NCI-H1436 (cell line): ENCODE measurements around the gene COG7.

Experiments used
- DNase-seq: peaks from one replicate; lab custom pipeline; 2025; lab: John Stamatoyannopoulos, UW

COG7 gene

DNA sequence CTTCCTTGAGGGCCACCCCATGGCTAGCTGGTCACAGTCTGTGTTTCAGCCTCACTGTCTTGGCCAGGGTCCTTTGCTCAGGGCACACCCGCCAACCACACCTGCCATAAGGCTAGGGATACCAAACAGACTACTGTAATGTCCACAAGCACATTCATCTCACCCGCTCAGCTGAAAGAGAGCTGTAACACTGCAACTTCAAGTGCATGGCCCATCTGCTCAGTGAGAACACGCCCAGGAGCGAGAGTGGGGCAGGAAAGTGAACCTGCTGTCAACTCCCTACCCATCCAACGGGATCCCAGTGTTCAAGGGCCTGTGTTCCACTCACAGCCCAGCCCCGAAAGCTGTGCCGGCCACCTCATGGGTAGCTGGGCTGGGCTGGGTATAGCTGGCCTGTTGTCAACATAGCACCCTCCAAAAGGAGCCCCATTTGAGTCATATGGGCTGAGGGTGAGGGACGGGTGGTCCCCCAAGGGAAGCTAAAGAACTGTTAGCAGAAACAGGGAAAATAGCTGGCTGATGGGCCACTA lies 95.2 kb downstream of the COG7 start:
- no peak for DNase-seq

DNA sequence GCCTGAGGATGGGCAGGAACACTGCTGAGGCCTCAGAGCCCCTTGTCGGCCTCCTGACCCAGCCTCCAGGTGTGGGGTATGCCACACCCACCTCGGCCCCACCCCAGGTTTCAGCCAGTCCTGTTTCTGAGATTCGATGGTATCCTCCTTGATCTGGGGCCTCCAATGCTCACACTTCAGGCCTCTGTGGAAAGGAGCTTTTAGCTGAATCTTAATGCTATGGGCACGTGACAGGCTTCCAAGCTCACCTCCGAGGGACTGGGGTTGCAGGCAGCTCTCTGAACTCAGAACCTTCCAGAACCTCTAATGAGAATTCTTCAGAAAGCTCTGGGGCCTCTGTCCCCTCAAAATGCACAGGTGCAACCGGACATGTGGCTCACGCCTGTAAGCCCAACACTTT lies 96.0 kb downstream of the COG7 start:
- no peak for DNase-seq

DNA sequence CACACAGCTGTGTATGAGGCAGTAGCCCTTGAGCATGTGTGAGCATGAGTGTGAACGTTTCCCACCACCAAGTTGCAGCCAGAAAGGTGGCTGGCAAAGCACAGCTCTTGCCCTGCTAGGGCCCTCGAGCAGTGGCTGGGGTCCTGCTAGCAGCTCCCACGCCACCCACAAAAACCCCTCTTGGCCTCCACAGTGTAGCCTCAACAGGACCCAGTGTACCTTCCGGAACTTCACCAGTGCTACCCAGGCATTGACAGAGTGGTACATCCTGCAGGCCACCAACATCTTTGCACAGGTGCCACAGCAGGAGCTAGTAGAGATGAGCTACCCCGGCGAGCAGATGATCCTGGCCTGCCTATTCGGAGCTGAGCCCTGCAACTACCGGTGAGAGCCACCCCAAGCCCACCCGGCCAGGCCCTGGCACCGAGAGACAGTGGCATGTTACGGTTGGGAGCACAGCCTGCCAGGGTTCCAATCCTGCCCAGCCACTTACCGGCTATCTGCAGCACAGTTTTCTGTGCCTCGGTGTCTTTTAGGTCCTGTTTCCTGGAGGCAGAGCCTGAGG lies 97.8 kb downstream of the COG7 start:
- DNase-seq, result no peak

DNA sequence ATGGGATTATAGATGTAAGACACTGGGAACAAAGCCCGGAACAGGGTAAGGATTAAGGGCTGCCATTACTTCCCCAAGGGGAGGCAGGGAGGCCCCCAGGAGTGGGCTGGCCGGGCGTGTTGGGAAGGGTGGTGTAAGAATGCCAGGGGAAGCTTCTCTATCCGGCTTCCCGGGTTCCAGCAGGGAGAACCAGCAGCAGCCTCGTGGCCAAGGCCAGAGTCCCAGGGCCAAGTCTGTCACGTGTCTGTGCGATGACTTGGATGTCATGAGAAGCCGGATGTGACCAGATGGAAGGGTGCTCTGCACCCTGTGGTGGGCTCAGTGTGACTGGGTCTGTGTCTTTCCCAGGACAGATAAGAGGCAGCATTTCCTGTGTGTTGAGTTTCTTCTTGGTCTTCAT lies 98.7 kb downstream of the COG7 start:
- no peak for DNase-seq

DNA sequence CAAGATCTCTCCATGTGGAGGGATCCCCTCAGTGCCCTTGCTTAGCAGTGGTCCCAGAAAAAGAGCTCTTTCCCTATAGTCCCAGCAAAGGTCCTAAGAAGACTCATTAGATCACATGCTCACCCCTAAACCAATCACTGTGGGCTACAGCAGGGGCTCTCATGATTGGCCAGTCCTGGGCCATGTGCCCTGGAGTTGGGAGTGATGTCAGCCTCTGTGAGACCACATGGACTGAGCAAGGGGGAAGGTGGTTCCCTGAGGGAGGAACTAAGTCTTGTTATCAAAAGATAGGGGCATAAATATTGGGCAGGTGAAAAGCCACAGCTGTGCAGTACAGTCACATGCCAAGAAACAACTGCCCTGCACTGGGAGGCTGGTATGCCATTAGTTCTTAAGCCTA lies 99.5 kb downstream of the COG7 start:
- no peak for DNase-seq

DNA sequence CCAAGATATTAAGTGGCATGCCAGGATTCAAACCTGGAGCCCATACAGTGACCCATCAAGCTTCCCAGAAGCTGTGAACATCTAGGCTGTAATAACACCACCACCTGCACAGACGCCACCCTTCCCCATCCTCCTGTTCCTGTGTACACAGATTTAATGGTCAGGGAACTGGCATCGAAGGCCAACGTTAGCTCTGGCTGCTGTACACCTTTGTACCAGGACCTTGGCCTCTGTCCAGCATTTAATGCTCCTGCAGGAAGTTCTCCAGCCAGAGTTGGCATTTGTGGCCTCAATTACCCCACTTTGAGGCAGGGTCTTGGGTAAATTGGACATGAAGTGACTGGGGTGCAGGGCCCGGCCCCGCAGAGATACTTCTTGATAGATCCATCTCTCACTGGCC lies 101.6 kb downstream of the COG7 start:
- DNase-seq, result no peak

DNA sequence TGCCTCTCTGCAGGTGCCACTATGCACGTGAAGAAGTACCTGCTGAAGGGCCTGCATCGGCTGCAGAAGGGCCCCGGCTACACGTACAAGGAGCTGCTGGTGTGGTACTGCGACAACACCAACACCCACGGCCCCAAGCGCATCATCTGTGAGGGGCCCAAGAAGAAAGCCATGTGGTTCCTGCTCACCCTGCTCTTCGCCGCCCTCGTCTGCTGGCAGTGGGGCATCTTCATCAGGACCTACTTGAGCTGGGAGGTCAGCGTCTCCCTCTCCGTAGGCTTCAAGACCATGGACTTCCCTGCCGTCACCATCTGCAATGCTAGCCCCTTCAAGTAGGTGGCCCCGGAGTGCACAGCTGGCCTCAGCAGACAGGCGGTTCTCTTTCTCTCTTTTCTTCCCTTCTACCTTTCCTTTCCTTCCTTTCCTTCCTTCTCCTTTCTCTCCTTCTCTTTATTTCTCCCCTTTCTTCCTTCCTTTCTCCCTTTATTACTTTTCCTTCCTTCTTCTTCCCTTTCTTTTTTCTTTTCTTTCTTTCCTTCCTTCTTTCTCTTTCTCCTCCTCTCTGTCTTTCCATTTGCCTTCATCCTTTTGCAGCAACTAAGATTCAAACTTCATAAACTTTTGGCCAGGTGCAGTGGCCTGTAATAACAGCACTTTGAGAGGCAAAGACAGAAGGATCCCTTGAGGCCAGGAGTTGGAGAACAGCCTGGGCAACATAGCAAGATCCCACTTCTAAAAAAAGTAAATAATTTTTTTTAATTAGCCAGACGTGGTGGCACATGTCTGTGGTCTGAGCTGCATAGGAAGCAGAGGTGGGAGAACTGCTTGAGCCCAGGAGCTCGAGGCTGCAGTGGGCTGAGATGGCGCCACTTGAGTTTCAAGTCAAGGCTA lies 104.2 kb downstream of the COG7 start:
- no peak for DNase-seq

DNA sequence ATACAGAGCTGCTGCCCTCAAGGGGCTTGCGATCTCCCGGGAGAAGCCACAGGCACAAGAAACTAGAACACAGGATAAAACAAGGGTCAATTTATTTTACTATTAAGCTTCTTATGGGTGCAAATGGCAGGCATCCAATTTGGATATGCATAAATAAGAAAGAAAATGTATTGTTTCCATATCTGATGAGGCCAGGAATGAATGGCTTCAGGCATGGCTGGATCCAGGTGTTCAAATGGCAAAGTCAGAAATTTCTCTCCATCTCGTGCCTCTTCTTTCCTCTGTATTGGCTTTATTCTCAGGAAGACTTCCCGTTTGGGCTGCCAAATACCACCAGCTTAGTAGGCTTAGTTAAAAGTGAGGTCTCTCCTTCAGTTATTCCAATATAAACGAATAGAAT lies 107.8 kb downstream of the COG7 start:
- no peak for DNase-seq

DNA sequence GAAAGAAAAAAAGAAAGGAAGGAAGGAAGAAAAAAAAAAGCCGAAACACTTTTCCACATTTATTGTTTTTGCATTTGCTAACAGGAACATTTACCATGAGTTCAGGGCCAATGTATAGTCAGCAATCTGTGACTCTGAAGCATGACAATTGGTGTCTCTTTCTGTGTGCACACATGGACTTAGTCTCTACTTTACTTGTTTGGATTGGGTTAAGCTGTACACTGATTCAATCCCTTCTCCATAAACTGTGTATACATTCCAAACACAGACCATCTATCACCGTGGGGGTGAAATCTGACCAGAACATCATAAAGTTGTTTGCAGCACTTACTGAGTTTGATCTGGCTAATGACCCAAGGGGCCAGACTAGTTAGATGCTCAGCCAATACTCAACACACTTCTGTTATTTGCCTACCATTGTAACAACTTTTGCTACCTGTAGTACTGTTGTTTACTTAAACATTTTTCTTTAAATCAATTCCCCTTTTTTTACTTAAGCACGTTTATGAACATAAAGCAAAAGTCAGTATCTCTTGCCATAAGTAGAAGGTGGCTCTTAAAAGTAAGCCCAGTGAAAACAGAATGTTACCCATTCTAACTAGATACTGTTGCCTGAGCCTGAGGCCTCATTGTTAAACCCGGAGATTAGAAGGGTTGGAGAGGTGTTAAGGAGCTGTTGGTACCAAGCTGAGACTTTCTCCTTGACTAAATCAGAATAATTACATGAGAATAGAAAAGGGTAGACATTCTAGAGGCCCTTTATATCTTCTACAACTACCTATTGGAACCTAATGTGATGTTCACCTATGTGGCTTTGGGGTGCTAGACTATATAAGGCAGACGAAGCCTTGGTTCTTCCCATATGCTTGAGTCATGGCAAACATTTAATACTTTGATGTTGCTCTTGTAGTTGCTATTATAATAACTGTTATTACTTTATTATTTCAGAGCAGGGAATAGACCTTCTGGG lies 109.1 kb downstream of the COG7 start:
- DNase-seq, result no peak

DNA sequence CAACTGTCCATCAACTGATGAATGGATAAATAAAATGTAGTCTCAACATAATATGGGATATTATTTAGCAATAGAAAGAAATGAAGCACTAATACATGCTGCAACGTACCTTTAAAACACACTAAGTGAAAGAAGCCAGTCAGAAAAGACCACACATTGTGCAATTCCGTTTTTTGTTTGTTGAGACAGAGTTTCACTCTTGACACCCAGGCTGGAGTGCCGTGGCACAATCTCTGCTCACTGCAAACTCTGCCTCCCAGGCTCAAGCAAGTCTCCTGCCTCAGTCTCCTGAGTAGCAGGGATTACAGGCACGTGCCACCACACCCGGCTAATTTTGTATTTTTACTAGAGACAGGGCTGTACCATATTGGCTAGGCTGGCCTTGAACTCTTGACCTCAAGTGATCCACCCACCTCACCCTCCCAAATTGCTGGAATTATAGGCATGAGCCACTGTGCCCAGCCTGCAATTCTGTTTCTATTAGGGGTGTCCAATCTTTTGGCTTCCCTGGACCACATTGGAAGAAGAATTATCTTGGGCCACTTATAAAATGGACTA lies 110.8 kb downstream of the COG7 start:
- no peak for DNase-seq

DNA sequence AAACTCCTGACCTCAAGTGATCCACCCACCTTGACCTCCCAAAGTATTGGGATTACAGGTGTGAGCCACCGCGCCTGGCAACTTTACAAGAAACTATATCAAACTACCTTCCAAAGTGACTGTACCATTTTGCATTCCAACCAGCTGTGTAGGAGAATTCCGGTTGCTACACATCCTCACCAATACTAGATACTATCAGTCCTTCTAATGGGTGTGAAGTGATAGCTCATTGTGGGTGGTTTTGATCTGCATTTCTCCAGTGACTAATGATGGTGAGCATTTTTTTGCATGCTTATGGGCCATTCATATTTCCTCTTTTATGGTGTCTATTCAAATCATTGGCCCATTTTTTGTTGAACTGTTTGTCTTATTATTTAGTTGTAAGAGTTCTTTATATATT lies 113.2 kb downstream of the COG7 start:
- DNase-seq, result no peak
